Rectal smooth muscle tissue (tissue), 1 donor: ENCODE results near the gene HES5.

ENCODE experiments used
- H3K27ac ChIP-seq: one replicate; pipeline ENCODE4 v1.7.0; 2013; ENCODE audit warnings: low read depth, low read length, inconsistent platforms
- H3K27me3 ChIP-seq: one replicate; pipeline ENCODE4 v1.7.0; 2013; ENCODE audit warnings: low read length; ENCODE audit not compliant: control insufficient read depth, insufficient read depth
- H3K36me3 ChIP-seq: one replicate; pipeline ENCODE4 v1.7.0; 2013; ENCODE audit warnings: low read length; ENCODE audit not compliant: control insufficient read depth, insufficient read depth
- H3K4me1 ChIP-seq: one replicate; pipeline ENCODE4 v1.7.0; 2013; ENCODE audit warnings: low read length; ENCODE audit not compliant: control insufficient read depth, insufficient read depth
- H3K4me3 ChIP-seq: one replicate; pipeline ENCODE4 v1.7.0; 2013; ENCODE audit warnings: low read length
- H3K9ac ChIP-seq: one replicate; pipeline ENCODE4 v1.7.0; 2013; ENCODE audit warnings: low read length

The HES5 gene

DNA sequence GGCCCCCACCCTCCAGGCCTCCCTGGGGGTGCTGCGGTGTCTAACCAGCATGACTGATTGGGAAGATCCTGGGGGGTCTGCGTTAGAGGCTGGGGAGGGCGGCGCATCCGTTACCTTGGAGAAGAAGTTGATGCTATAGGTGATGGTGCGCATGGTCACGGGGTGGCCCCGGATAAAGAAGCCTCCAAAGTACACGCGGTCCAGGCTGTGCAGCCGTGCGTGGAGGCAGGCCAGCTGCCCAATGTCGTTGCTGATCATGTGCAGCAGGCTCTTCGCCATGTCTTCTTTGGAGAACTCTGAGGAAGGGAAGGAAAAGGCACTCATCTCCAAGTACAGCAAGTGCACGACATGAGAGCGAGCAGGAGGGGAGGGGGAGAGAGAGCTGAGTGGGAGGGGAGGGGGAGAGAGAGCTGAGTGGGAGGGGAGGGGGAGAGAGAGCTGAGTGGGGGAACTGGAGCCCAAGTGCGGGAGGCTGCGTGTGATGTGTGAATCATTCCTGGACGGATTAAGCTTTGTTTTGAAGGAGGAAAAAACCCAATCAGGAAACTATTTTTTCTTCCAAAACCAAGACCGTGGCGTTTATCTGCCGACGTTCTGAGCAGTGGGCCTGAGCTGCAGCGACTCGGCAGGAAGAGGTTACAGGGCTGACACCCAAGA lies 10.9 kb downstream of the HES5 start:
- Histone ChIP-seq H3K4me3 (no peak overlapping the region), H3K27me3 (no peaks in the 10 kb centered on the region), H3K9ac (no peak overlapping the region), H3K36me3 (peaks cover 47% of the 10 kb centered on the region), H3K27ac (no peak overlapping the region), H3K4me1 (peaks cover 3% of the 10 kb centered on the region)

DNA sequence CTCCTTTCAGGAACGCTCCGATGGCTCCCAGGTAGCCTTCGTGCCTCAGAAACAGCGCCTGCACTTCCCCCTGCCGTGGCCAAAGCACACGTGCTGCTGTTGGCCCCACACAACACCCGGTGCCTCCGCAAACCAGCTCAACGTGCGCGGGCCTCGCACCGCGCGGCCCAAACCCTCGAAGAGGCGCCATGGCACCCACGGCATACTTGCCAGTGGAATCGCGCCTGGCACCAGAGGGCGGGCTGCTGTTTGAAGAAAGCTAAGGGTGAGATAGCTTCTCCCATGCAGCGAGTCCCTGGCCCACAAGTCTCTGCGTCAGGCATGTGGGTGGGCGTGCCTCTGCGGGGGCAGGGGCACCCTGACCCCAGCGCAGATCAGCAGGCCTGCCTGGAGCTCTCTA lies 11.5 kb downstream of the HES5 start:
- Histone ChIP-seq H3K4me3 (no peak overlapping the region), H3K9ac (no peak overlapping the region), H3K36me3 (peaks cover 53% of the 10 kb centered on the region), H3K4me1 (no peaks in the 10 kb centered on the region), H3K27me3 (no peaks in the 10 kb centered on the region), H3K27ac (no peak overlapping the region)

DNA sequence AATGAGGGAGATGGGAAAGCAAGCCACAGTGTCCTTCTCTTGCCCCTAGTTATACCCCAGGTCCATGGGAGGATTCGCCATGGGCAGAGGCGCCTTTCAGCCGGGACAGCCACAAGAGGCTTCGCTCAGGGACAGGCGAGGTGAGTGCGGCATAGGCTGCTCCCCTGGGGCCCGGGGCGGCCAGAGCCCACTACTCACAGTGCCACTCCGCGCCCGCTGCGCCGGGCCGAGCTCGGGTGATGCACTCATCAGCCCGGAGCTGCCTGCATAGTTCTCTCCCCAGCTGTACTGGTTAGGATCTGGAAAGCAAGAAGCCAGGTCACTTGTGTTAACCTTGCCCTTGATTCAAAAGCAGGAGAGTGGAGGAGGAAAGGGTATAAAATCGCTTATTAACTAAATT lies 12.1 kb downstream of the HES5 start:
- H3K9ac ChIP-seq: no peak overlapping the region
- no peaks in the 10 kb centered on the region for H3K4me1 ChIP-seq
- no peak overlapping the region for H3K27ac ChIP-seq
- peaks cover 59% of the 10 kb centered on the region for H3K36me3 ChIP-seq
- no peak overlapping the region for H3K4me3 ChIP-seq
- no peaks in the 10 kb centered on the region for H3K27me3 ChIP-seq

GRCh38 chr1:2516946-2517345 lies 13.1 kb downstream of the HES5 start:
- no peak overlapping the region for H3K9ac ChIP-seq
- H3K27ac ChIP-seq: no peak overlapping the region
- peaks cover 65% of the 10 kb centered on the region for H3K36me3 ChIP-seq
- no peaks in the 10 kb centered on the region for H3K4me1 ChIP-seq
- no peak overlapping the region for H3K4me3 ChIP-seq
- H3K27me3 ChIP-seq: no peaks in the 10 kb centered on the region

DNA sequence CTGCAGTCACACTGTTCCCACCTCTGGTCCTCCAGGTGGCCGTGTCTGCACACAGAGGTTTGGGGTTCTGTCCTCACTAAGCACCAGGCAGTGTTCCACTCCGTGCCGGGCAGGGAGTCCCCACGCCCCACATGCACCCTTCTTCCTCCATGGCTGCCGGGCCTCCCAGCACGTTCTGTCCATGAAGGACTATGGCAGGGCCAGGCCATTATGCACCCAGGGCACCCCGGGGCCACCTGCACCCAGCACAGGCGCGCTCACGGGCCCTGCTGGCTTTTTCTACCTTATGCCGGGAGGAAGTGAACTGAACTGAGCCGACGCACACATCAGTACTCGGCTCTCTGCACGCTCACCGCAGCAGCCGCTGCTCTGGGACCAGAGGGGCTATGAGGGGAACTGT lies 13.9 kb downstream of the HES5 start:
- Histone ChIP-seq H3K36me3 (peaks cover 74% of the 10 kb centered on the region), H3K27me3 (no peaks in the 10 kb centered on the region), H3K4me1 (no peaks in the 10 kb centered on the region)

GRCh38 chr1:2515763-2516080 lies 14.3 kb downstream of the HES5 start:
- Histone ChIP-seq H3K4me3 (no peak overlapping the region), H3K27me3 (no peaks in the 10 kb centered on the region), H3K36me3 (peaks cover 76% of the 10 kb centered on the region), H3K4me1 (no peaks in the 10 kb centered on the region), H3K9ac (no peak overlapping the region), H3K27ac (no peak overlapping the region)

More for the DNA sequence above, 13.9 kb downstream of the HES5 start:
- H3K4me3 ChIP-seq: no peak overlapping the region
- no peak overlapping the region for H3K27ac ChIP-seq
- no peak overlapping the region for H3K9ac ChIP-seq

DNA sequence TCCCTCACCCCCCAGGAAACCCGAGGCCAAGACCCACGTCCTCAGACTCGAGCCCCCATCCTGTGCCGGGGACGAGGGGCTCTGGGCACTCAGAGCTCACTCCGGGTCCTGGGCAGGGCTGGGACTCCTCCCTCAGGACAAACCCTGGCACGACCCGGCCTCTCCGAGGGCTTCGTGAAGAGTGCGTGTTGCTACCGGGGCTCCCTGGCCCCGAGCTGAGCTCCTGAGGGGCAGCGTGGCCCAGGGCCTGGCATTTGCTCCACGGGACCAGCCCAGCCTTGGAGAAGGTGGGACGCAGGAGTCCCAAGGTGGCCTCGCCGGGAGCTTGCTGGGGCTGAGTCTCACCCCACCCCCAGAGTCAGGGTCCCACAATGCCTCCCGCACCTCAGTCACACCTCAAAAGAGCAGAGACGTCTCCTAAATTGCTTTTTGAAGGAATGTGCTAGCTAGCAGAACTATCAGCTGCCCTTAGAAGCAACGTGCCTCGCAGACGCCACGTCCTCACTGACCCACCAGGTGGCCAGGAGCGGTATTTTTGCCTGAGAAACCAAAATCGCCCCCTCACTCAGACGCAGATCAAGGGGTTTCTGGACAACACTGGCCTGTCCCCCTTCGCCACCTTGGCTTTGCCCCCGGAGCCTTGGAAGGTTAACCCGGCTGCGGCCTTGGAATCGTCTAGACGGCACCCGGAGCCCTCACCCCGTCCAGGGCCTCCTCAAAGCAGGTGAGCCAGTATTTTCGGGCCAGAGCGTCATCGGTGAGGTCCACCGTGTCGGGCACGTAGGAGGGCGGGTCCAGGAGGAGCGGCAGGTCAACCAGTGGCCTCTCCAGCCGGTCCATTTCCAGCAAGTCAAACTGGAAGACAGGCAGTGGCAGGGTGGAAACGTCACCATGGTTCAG lies 14.9 kb downstream of the HES5 start:
- H3K36me3 ChIP-seq: peaks cover 79% of the 10 kb centered on the region
- no peak overlapping the region for H3K27ac ChIP-seq
- H3K4me3 ChIP-seq: no peak overlapping the region
- no peaks in the 10 kb centered on the region for H3K27me3 ChIP-seq
- H3K4me1 ChIP-seq: no peaks in the 10 kb centered on the region
- no peak overlapping the region for H3K9ac ChIP-seq

DNA sequence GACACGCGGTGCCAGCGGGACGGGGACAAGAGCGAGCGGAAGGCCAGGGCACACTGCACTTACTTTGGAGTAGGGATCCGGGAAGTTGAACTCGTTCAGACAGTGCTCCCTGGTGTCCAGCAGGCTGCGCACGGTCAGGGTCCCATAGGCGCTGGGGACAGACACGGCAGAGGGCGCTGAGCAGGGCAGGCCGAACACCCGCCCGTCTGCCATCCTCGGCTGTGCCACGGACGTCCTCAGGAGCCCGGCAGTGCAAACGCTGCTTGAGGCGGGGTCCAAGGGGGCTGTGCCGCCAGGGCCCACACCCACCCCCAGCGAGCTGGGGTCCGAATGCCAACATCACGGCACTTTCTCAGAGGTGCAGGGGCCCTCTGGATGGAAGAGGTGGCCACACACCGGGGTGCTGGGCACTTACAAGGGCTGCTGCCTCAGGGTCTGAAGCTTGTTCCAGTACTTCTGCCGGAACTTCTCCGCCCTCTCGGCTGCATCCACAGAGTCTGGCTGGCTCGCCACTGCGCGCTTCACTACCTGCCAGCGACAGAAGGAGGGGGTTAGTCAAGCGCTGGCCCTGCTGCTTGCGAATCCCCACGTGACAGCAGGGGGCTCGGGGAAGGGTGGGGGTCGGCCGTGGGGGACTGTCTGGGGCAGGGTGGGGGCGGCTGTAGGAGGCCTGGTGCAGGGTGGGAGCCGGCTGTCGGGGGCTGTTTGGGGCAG lies 16.0 kb downstream of the HES5 start:
- H3K27me3 ChIP-seq: no peaks in the 10 kb centered on the region
- peaks cover 79% of the 10 kb centered on the region for H3K36me3 ChIP-seq
- H3K4me3 ChIP-seq: no peak overlapping the region
- no peak overlapping the region for H3K9ac ChIP-seq
- no peaks in the 10 kb centered on the region for H3K4me1 ChIP-seq
- H3K27ac ChIP-seq: no peak overlapping the region

DNA sequence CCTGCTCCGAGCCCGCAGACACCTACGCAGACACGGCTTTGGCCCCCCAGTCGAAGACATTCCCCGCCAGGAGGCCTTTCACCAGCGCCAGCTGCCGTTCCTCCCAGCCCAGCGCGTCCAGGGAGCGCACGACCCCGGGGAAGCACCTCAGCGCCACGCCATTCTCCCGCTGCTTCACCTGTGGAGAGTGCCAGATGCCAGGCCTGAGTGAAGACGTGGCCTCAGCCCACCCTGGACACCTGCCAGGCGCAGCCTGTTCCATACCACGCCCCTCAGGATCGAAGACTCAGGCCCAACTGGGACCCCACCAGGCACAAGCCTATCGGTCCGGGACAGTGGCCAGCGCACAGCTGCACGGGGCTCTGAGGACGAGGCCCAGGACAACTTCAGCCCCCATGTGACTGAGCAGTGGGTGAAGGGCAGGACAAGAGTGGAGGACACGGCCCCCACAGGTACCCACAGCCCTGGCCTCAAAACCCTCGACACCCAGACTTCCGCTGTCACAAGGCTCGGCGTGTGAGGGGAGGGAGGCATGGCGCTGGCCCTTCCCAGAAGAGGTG lies 17.1 kb downstream of the HES5 start:
- H3K4me1 ChIP-seq: no peaks in the 10 kb centered on the region
- H3K27ac ChIP-seq: no peak overlapping the region
- no peaks in the 10 kb centered on the region for H3K27me3 ChIP-seq
- no peak overlapping the region for H3K9ac ChIP-seq
- H3K36me3 ChIP-seq: peaks cover 68% of the 10 kb centered on the region
- no peak overlapping the region for H3K4me3 ChIP-seq

GRCh38 chr1:2510366-2511155 lies 19.5 kb downstream of the HES5 start:
- Histone ChIP-seq H3K27me3 (no peaks in the 10 kb centered on the region), H3K9ac (no peak overlapping the region), H3K36me3 (peaks cover 49% of the 10 kb centered on the region), H3K4me3 (no peak overlapping the region), H3K4me1 (no peaks in the 10 kb centered on the region), H3K27ac (no peak overlapping the region)

- H3K36me3 ChIP-seq: peaks cover 45% of the 10 kb centered on the region
- no peak overlapping the region for H3K27ac ChIP-seq
- H3K4me1 ChIP-seq: no peaks in the 10 kb centered on the region
Observed at GRCh38 chr1:2509589-2509988, 20.5 kb downstream of the HES5 start.

DNA sequence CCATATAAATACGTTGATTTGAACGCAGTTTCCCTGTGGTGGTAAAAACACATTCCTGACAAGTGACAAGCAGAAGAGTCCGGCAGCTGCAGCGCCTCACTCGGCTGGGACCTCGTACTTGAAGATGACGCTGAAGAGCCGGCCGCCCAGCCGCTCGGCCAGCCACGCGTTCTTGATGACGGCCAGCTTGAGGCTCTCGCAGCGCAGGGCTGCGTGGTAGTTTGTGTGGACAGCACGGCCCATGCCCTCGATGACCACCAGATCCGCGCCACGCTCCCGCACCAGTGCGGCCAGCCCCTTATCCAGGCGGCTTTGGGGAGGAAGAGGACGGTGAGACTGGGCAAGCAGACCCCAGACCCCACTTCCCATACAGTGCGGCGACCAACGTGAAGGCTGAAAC lies 21.3 kb downstream of the HES5 start:
- no peak overlapping the region for H3K27ac ChIP-seq

More at GRCh38 chr1:2509589-2509988, 20.5 kb downstream of the HES5 start:
- Histone ChIP-seq H3K9ac (no peak overlapping the region), H3K27me3 (no peaks in the 10 kb centered on the region), H3K4me3 (no peak overlapping the region)

More for the DNA sequence above, 21.3 kb downstream of the HES5 start:
- Histone ChIP-seq H3K9ac (no peak overlapping the region), H3K4me1 (no peaks in the 10 kb centered on the region), H3K27me3 (peaks cover 8% of the 10 kb centered on the region), H3K36me3 (peaks cover 40% of the 10 kb centered on the region), H3K4me3 (no peak overlapping the region)
